Astrocyte (in vitro differentiated cells and primary cell): ENCODE data around the gene SMPDL3A.

Source experiments
- EZH2 ChIP-seq: IDR thresholded peaks from 2 replicates; pipeline ENCODE4 v1.6.1; 2012; ENCODE audit warnings: mild to moderate bottlenecking, low read length, inconsistent platforms; ENCODE audit not compliant: insufficient read depth
- TF ChIP-seq, protein P1 (sequence below): IDR thresholded peaks from 2 replicates; pipeline ENCODE4 v1.5.1; 2011; ENCODE audit warnings: low read depth, mild to moderate bottlenecking, inconsistent platforms, low read length, moderate library complexity; ENCODE audit not compliant: insufficient read depth

DNA sequence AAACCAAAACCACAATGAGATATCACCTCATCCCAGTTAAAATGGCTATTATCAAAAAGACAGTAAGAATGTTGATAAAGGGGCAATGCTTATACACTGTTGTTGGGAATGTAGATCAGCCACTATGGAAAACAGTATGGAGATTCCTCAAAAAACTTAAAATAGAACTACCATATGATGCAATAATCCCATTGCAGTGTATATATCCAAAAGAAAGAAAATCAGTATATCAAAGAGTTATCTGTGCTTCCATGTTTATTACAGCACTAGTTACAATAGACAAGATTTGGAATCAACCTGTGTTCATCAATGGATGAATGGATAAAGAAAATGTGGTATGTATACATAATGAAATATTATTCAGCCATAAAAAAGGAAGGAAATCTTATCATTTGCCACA lies 13.1 kb upstream of the SMPDL3A start:
- TF ChIP-seq, protein P1, sequence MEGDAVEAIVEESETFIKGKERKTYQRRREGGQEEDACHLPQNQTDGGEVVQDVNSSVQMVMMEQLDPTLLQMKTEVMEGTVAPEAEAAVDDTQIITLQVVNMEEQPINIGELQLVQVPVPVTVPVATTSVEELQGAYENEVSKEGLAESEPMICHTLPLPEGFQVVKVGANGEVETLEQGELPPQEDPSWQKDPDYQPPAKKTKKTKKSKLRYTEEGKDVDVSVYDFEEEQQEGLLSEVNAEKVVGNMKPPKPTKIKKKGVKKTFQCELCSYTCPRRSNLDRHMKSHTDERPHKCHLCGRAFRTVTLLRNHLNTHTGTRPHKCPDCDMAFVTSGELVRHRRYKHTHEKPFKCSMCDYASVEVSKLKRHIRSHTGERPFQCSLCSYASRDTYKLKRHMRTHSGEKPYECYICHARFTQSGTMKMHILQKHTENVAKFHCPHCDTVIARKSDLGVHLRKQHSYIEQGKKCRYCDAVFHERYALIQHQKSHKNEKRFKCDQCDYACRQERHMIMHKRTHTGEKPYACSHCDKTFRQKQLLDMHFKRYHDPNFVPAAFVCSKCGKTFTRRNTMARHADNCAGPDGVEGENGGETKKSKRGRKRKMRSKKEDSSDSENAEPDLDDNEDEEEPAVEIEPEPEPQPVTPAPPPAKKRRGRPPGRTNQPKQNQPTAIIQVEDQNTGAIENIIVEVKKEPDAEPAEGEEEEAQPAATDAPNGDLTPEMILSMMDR: no peak
- TF ChIP-seq EZH2: no peak
